GM18517 (cell line): ENCODE measurements around the gene RHOT1.

Source experiments
- ATAC-seq: cut with Tn5 transposase; IDR thresholded peaks from one replicate; pipeline ENCODE4 v1.9.1; 2021; ENCODE audit warnings: mild to moderate bottlenecking, moderate library complexity; ENCODE audit not compliant: unreplicated experiment

The RHOT1 gene

GRCh38 chr17:32266389-32267301 is 124.3 kb downstream of the RHOT1 start:
- ATAC-seq, result no peak

GRCh38 chr17:32267690-32268205 is 125.4 kb downstream of the RHOT1 start:
- no peak for ATAC-seq

- ATAC-seq, result no peak
Measured at GRCh38 chr17:32268734-32269288, 126.5 kb downstream of the RHOT1 start.

- no peak for ATAC-seq
Measured at GRCh38 chr17:32269377-32269776, 127.1 kb downstream of the RHOT1 start.

GRCh38 chr17:32271844-32272243 is 129.5 kb downstream of the RHOT1 start:
- ATAC-seq, result no peak

- no peak for ATAC-seq
Measured at GRCh38 chr17:32274101-32274500, 131.8 kb downstream of the RHOT1 start.

GRCh38 chr17:32274643-32275042 is 132.3 kb downstream of the RHOT1 start:
- no peak for ATAC-seq
